SK-N-SH (cell line): ENCODE results near the gene PLAA.

Experiments
- JUND ChIP-seq: IDR thresholded peaks from 2 replicates; pipeline ENCODE4 v1.4.0; 2012
- TF ChIP-seq, protein P1 (sequence below): fragments of 150-350 bp; IDR thresholded peaks from 2 replicates; pipeline ENCODE4 v1.6.1; 2016; ENCODE audit warnings: mild to moderate bottlenecking, low read depth, low read length
- TF ChIP-seq, protein P2 (sequence below): fragments of 200-600 bp; sonication (generic); IDR thresholded peaks from 2 replicates; pipeline ENCODE4 v1.6.1; 2017; ENCODE audit warnings: antibody characterized with exemption, mild to moderate bottlenecking, moderate library complexity
- TF ChIP-seq, protein P3 (sequence below): IDR thresholded peaks from 2 replicates; pipeline ENCODE4 v1.4.0; 2012; ENCODE audit warnings: low read depth

DNA sequence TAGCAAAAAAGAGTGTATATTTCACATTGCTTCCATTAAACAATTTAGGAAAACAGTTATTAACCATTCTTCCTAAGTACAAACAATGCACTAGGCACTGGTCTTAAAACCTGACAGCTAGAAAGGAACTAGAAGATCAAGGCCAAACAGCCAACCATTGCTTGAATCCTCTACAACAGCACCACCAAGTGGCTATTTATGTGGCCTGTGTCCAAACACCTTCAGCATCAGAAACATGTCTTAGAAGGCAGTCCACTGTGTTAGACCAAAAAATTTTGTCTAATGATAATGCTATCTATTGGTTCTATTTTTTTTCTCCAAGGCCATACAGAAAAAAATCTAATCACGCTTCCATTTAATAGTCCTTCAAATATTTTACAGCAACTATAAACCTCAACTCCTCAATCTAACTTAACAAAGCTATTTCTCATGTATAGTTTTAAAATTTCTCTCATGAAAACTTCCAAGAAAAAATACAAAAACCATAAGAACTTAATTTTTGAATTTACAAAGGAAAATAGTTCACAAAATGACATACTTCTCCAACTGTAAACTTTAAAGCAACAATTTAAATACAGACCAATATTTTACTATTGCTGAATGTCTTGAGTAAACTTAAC, 90.5 kb downstream of the PLAA start:
- TF ChIP-seq, protein P1, sequence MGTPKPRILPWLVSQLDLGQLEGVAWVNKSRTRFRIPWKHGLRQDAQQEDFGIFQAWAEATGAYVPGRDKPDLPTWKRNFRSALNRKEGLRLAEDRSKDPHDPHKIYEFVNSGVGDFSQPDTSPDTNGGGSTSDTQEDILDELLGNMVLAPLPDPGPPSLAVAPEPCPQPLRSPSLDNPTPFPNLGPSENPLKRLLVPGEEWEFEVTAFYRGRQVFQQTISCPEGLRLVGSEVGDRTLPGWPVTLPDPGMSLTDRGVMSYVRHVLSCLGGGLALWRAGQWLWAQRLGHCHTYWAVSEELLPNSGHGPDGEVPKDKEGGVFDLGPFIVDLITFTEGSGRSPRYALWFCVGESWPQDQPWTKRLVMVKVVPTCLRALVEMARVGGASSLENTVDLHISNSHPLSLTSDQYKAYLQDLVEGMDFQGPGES = no peak
- TF ChIP-seq JUND = no peak
- TF ChIP-seq, protein P2, sequence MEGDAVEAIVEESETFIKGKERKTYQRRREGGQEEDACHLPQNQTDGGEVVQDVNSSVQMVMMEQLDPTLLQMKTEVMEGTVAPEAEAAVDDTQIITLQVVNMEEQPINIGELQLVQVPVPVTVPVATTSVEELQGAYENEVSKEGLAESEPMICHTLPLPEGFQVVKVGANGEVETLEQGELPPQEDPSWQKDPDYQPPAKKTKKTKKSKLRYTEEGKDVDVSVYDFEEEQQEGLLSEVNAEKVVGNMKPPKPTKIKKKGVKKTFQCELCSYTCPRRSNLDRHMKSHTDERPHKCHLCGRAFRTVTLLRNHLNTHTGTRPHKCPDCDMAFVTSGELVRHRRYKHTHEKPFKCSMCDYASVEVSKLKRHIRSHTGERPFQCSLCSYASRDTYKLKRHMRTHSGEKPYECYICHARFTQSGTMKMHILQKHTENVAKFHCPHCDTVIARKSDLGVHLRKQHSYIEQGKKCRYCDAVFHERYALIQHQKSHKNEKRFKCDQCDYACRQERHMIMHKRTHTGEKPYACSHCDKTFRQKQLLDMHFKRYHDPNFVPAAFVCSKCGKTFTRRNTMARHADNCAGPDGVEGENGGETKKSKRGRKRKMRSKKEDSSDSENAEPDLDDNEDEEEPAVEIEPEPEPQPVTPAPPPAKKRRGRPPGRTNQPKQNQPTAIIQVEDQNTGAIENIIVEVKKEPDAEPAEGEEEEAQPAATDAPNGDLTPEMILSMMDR = peak; percentile 58
- TF ChIP-seq, protein P3, sequence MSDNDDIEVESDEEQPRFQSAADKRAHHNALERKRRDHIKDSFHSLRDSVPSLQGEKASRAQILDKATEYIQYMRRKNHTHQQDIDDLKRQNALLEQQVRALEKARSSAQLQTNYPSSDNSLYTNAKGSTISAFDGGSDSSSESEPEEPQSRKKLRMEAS = no peak
